HCT116 (cell line): ENCODE data around the gene A3GALT2. TPM values are rescaled to one million over a fixed set of nuclear protein-coding genes. Genes with fewer than 3 reads are reported as not detected.

Experiments used
- ATAC-seq: fragments of 200-7000 bp; cut with Tn5 transposase; 2 replicates; pipeline ENCODE4 v1.9.1; 2020; ENCODE audit warnings: mild to moderate bottlenecking, moderate library complexity
- BruUV-seq: library from RNA; stranded (reverse); fragments of 400-500 nt; replicated peaks from 2 replicates; lab custom pipeline; 2021; lab: Mats Ljungman, UMichigan
- CTCF ChIA-PET: fragments of 300-600 bp; sonication (Branson Sonifier 250); formaldehyde crosslinking; loops from one replicate; lab custom pipeline; 2021; ENCODE audit warnings: antibody characterized with exemption; lab: Charles Lee
- POLR2A ChIA-PET: fragments of 300-600, 350-600 bp; sonication (Branson Sonifier 250); formaldehyde crosslinking; loops from one replicate; lab custom pipeline; 2021; ENCODE audit warnings: antibody characterized with exemption; lab: Charles Lee
- RAD21 ChIA-PET, 2 experiments: fragments of 300-600 bp; sonication (Branson Sonifier 250); formaldehyde crosslinking; loops; one replicate each; lab custom pipeline; 2023; ENCODE audit warnings: low total read pairs in 2 of 2; ENCODE audit not compliant: uncharacterized antibody in 2 of 2, unreplicated experiment in 2 of 2, low non-redundant PET in 1 of 2; lab: Charles Lee
- DNase-seq: peaks from one replicate; pipeline ENCODE4 v3.0.0-alpha.2; 2010; ENCODE audit warnings: low read depth, low spot score
- H2AFZ ChIP-seq: fragments of 200-600 bp; shearing (Covaris generic), sonication (generic); 2 replicates; pipeline ENCODE4 v1.6.1; 2017; ENCODE audit warnings: low read depth, mixed run types, mixed read lengths, antibody characterized with exemption, low read length; ENCODE audit not compliant: poor library complexity, severe bottlenecking
- H3K27ac ChIP-seq: 2 replicates; pipeline ENCODE4 v1.5.1; 2012; ENCODE audit warnings: low read depth, low read length
- H3K27me3 ChIP-seq: fragments of 200-600 bp; sonication (generic); 2 replicates; pipeline ENCODE4 v1.6.1; 2016; ENCODE audit warnings: mixed run types, low read length, mixed read lengths; ENCODE audit not compliant: insufficient read depth
- H3K36me3 ChIP-seq, 2 experiments: fragments of 200-500 bp in 1 of 2; fragments of 200-600 bp in 1 of 2; sonication (Bioruptor generic) in 1 of 2; sonication (generic) in 1 of 2; 2 replicates each; pipeline versions ENCODE4 v1.5.1 to v1.6.1; 2014 to 2016; ENCODE audit warnings: low read length in 2 of 2, inconsistent platforms in 1 of 2, mixed read lengths in 1 of 2, mixed run types in 1 of 2; ENCODE audit not compliant: insufficient read depth in 2 of 2, control insufficient read depth in 1 of 2
- H3K4me1 ChIP-seq, 2 experiments: fragments of 200-600 bp in 1 of 2; sonication (generic) in 1 of 2; 2 replicates each; pipeline versions ENCODE4 v1.5.1 to v1.6.1; 2012 to 2017; ENCODE audit warnings: low read length in 2 of 2, inconsistent platforms in 1 of 2, mild to moderate bottlenecking in 1 of 2, mixed read lengths in 1 of 2, mixed run types in 1 of 2, moderate library complexity in 1 of 2; ENCODE audit not compliant: insufficient read depth in 2 of 2, control insufficient read depth in 1 of 2
- H3K4me2 ChIP-seq: fragments of 200-600 bp; sonication (generic); 2 replicates; pipeline ENCODE4 v1.6.1; 2017; ENCODE audit warnings: mixed run types, low read length, mixed read lengths
- H3K4me3 ChIP-seq, 2 experiments: fragments of 200-600 bp in 1 of 2; sonication (generic) in 1 of 2; replicated peaks in 1 of 2; 2 replicates each; pipeline ENCODE4 v1.5.1; 2011 to 2016; ENCODE audit warnings: low read length in 2 of 2, control low read depth in 1 of 2, low read depth in 1 of 2, mild to moderate bottlenecking in 1 of 2, mixed read lengths in 1 of 2, mixed run types in 1 of 2
- H3K79me2 ChIP-seq: fragments of 200-600 bp; sonication (generic); 2 replicates; pipeline ENCODE4 v1.6.1; 2017; ENCODE audit warnings: mild to moderate bottlenecking, mixed run types, low read length, moderate library complexity, mixed read lengths; ENCODE audit not compliant: insufficient read depth
- H3K9ac ChIP-seq: fragments of 200-600 bp; sonication (generic); 2 replicates; pipeline ENCODE4 v1.6.1; 2016; ENCODE audit warnings: low read length, mixed read lengths
- H3K9me2 ChIP-seq: fragments of 200-600 bp; sonication (generic), shearing (Covaris generic); 2 replicates; pipeline ENCODE4 v1.6.1; 2017; ENCODE audit warnings: mixed run types, mild to moderate bottlenecking, moderate library complexity; ENCODE audit not compliant: insufficient read depth
- H3K9me3 ChIP-seq, 2 experiments: fragments of 200-500 bp in 1 of 2; fragments of 200-600 bp in 1 of 2; sonication (Bioruptor generic) in 1 of 2; sonication (generic) in 1 of 2; 2 replicates each; pipeline ENCODE4 v1.6.1; 2014 to 2017; ENCODE audit warnings: low read length in 2 of 2, mixed read lengths in 2 of 2, inconsistent platforms in 1 of 2, low read depth in 1 of 2, mild to moderate bottlenecking in 1 of 2, mixed run types in 1 of 2, moderate library complexity in 1 of 2; ENCODE audit not compliant: control insufficient read depth in 1 of 2, insufficient read depth in 1 of 2
- H4K20me1 ChIP-seq: fragments of 200-600 bp; sonication (generic), shearing (Covaris generic); 2 replicates; pipeline ENCODE4 v1.6.1; 2017; ENCODE audit warnings: mixed run types, mild to moderate bottlenecking, moderate library complexity; ENCODE audit not compliant: insufficient read depth
- EZH2phosphoT487 ChIP-seq: fragments of 200-600 bp; IDR thresholded peaks from 2 replicates; pipeline ENCODE4 v1.6.1; 2018; ENCODE audit warnings: antibody characterized with exemption, borderline replicate concordance
- POLR2A ChIP-seq: IDR thresholded peaks from 2 replicates; pipeline ENCODE4 v1.7.0; 2011; ENCODE audit warnings: borderline replicate concordance; ENCODE audit not compliant: insufficient read depth, insufficient read length; ENCODE audit errors: extremely low read depth
- RAD21 ChIP-seq: IDR thresholded peaks from 2 replicates; pipeline ENCODE4 v1.6.1; 2012; ENCODE audit warnings: low read depth, mild to moderate bottlenecking
- SIN3A ChIP-seq: IDR thresholded peaks from 2 replicates; pipeline ENCODE4 v1.6.1; 2012; ENCODE audit warnings: low read depth
- SRF ChIP-seq: IDR thresholded peaks from 2 replicates; pipeline ENCODE4 v1.6.1; 2012; ENCODE audit warnings: low read depth
- TCF7L2 ChIP-seq: IDR thresholded peaks from 2 replicates; pipeline ENCODE4 v1.7.0; 2011; ENCODE audit warnings: borderline replicate concordance, inconsistent platforms; ENCODE audit not compliant: insufficient read depth, insufficient read length; ENCODE audit errors: extremely low read depth
- ZBTB33 ChIP-seq: IDR thresholded peaks from 2 replicates; pipeline ENCODE4 v1.6.1; 2011; ENCODE audit warnings: mild to moderate bottlenecking, low read length, moderate library complexity; ENCODE audit not compliant: insufficient replicate concordance; ENCODE audit errors: extremely low read depth
- ZFX ChIP-seq: fragments of 450-650 bp; IDR thresholded peaks from 2 replicates; pipeline ENCODE4 v1.6.1; 2017
- intact Hi-C: fragments of 100-400 bp; cut with micrococcal nuclease; formaldehyde crosslinking; loops from 2 replicates; pipeline ENCODE4 v1.10.0; 2022
- total RNA-seq: library from RNA; stranded (reverse); gene quantifications from one replicate; pipeline ENCODE4 v1.2.1, GENCODE V29; 2021; ENCODE audit not compliant: unreplicated experiment
- TF ChIP-seq, protein P1 (sequence below), 3 experiments: fragments of 200-600 bp in 1 of 3; sonication (generic) in 1 of 3; IDR thresholded peaks in 2 of 3; conservative IDR thresholded peaks in 1 of 3; 2 replicates each; pipeline ENCODE4 v1.5.1; 2012 to 2017; ENCODE audit warnings: low read depth in 2 of 3, low read length in 2 of 3, antibody characterized with exemption in 1 of 3, borderline replicate concordance in 1 of 3, control low read depth in 1 of 3, mild to moderate bottlenecking in 1 of 3, mixed read lengths in 1 of 3, mixed run types in 1 of 3, moderate library complexity in 1 of 3; ENCODE audit not compliant: insufficient read depth in 1 of 3

Gene A3GALT2
- total RNA-seq, 1 experiment from 2014 or later = not detected

GRCh38 chr1:33265780-33266605, 54.9 kb downstream of the A3GALT2 start:
- H3K36me3 ChIP-seq = no peaks in the 10 kb centered on the region
- no peak overlapping the region for H3K4me3 ChIP-seq
- ChIA-PET CTCF (no interaction called here), POLR2A (no interaction called here), RAD21 (no interaction called here)
- ATAC-seq (no peak), DNase-seq (no peak)
- no peaks in the 10 kb centered on the region for H3K4me1 ChIP-seq
- H3K9me2 ChIP-seq = no peaks in the 10 kb centered on the region
- H3K27me3 ChIP-seq = no peaks in the 10 kb centered on the region
- no peak overlapping the region for H3K27ac ChIP-seq
- no peaks in the 10 kb centered on the region for H4K20me1 ChIP-seq
- no peak overlapping the region for H3K4me2 ChIP-seq
- TF ChIP-seq SRF (no peak), ZFX (no peak), SIN3A (no peak), EZH2phosphoT487 (no peak), ZBTB33 (no peak), RAD21 (no peak), TCF7L2 (no peak), POLR2A (no peak)
- TF ChIP-seq, protein P1, sequence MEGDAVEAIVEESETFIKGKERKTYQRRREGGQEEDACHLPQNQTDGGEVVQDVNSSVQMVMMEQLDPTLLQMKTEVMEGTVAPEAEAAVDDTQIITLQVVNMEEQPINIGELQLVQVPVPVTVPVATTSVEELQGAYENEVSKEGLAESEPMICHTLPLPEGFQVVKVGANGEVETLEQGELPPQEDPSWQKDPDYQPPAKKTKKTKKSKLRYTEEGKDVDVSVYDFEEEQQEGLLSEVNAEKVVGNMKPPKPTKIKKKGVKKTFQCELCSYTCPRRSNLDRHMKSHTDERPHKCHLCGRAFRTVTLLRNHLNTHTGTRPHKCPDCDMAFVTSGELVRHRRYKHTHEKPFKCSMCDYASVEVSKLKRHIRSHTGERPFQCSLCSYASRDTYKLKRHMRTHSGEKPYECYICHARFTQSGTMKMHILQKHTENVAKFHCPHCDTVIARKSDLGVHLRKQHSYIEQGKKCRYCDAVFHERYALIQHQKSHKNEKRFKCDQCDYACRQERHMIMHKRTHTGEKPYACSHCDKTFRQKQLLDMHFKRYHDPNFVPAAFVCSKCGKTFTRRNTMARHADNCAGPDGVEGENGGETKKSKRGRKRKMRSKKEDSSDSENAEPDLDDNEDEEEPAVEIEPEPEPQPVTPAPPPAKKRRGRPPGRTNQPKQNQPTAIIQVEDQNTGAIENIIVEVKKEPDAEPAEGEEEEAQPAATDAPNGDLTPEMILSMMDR (IDR thresholded peaks at IDR 0.05 in 2 of 3, conservative IDR thresholded peaks at IDR 0.05 in 1 of 3; ENCODE audit: borderline replicate concordance in 1 of 3, insufficient read depth in 1 of 3, low read depth in 2 of 3, low read length in 2 of 3) = no peak
- no peak overlapping the region for H2AFZ ChIP-seq
- BruUV-seq = no TSS peak
- H3K9ac ChIP-seq = no peak overlapping the region
- no peaks in the 10 kb centered on the region for H3K79me2 ChIP-seq
- intact Hi-C loops = no loop called here
- no peaks in the 10 kb centered on the region for H3K9me3 ChIP-seq
